HG03097 (cell line): ENCODE results near the gene EVI5L.
"Not testable (repeated sequence)": the region's sequence is repeated elsewhere in the genome, so short reads cannot be mapped to it uniquely, and the experiment has no call there.

Experiments used
- ATAC-seq: cut with Tn5 transposase; IDR thresholded peaks from one replicate; pipeline ENCODE4 v1.9.1; 2021; ENCODE audit not compliant: unreplicated experiment, low FRiP score

Gene EVI5L

GRCh38 chr19:7859087-7859486 lies 29.1 kb downstream of the EVI5L start:
- not testable (repeated sequence) for ATAC-seq

- no peak for ATAC-seq
These were observed 30.1 kb downstream of the EVI5L start for GRCh38 chr19:7859831-7860713.

- no peak for ATAC-seq
These were observed 30.9 kb downstream of the EVI5L start for GRCh38 chr19:7860714-7861618.

GRCh38 chr19:7861619-7862412 lies 31.8 kb downstream of the EVI5L start:
- ATAC-seq, result no peak

GRCh38 chr19:7862413-7862951 lies 32.5 kb downstream of the EVI5L start:
- no peak for ATAC-seq

- no peak for ATAC-seq
These were observed 33.3 kb downstream of the EVI5L start for GRCh38 chr19:7863157-7863970.

- no peak for ATAC-seq
These were observed 34.1 kb downstream of the EVI5L start for GRCh38 chr19:7863971-7864689.

GRCh38 chr19:7864690-7865074 lies 34.7 kb downstream of the EVI5L start:
- ATAC-seq, result no peak

- no peak for ATAC-seq
These were observed 35.4 kb downstream of the EVI5L start for GRCh38 chr19:7865262-7865911.

GRCh38 chr19:7866399-7867091 lies 36.5 kb downstream of the EVI5L start:
- ATAC-seq, result no peak

GRCh38 chr19:7867092-7867844 lies 37.2 kb downstream of the EVI5L start:
- no peak for ATAC-seq

- no peak for ATAC-seq
These were observed 38.3 kb downstream of the EVI5L start for GRCh38 chr19:7868326-7868670.

GRCh38 chr19:7868671-7869452 lies 38.8 kb downstream of the EVI5L start:
- peak; percentile 52 for ATAC-seq

- ATAC-seq, result peak; percentile 35
These were observed 39.5 kb downstream of the EVI5L start for GRCh38 chr19:7869453-7869909.

- no peak for ATAC-seq
These were observed 40.0 kb downstream of the EVI5L start for GRCh38 chr19:7869910-7870511.
